Activated gamma-delta T cell treated with anti-CD3 and anti-CD28 coated beads, Interleukin-2, amount 50 U/mL, for 16 hours (primary cell): ENCODE measurements around the gene COASY.
A peak's percentile ranks its signal among the peaks of the same experiment; 100 is the strongest.
"Not testable (repeated sequence)": the region's sequence is repeated elsewhere in the genome, so short reads cannot be mapped to it uniquely, and the experiment has no call there.

Source experiments
- DNase-seq: peaks from one replicate; pipeline ENCODE4 v3.0.0-alpha.2; 2020; ENCODE audit warnings: low read depth

Gene COASY

DNA sequence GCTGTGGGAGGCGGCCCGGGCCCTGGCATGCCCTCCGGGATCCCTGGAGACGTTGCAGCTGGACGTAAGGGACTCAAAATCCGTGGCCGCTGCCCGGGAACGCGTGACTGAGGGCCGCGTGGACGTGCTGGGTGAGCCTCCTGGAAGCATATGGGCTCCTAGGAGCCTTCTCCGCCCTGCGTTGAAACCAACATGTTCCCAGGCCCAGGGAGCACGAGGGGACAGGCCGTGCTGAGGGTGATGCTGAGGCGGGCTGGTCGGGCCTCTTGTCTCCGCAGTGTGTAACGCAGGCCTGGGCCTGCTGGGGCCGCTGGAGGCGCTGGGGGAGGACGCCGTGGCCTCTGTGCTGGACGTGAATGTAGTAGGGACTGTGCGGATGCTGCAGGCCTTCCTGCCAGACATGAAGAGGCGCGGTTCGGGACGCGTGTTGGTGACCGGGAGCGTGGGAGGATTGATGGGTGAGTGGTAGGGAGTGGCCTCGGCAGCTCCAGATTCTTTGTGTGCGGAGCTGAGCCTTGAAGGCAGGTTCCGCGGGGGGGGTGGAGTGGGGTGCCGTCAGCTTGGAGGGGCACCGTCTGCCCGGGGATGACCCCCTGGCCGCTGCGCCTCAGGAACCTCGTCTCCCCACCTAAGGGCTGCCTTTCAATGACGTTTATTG, 8.7 kb upstream of the COASY start:
- DNase-seq, result no peak

DNA sequence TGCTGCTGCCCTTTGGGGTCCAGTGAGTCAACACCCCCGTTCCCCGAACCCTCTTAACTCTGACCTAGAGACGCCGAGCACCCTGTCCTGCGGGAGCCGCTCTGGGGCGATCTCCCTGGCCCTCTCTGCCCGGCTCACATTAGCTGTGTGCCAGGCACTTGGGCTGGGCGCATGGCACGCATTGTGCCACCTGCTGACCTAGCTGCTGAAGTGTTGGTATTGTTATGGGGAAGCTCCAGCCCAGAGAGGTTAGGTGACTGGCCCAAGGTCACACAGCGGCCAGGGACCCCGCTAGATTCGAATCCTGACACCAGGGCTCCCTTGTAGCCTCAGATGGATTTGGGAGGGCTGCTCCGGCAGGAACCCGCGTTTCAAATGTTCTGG, 8.1 kb upstream of the COASY start:
- DNase-seq, result no peak

GRCh38 chr17:42554250-42555121, 7.5 kb upstream of the COASY start:
- DNase-seq, result peak; percentile 66

GRCh38 chr17:42555122-42555622, 6.8 kb upstream of the COASY start:
- DNase-seq, result no peak

- DNase-seq, result not testable (repeated sequence)
These were observed 5.9 kb upstream of the COASY start for GRCh38 chr17:42555961-42556617.

DNA sequence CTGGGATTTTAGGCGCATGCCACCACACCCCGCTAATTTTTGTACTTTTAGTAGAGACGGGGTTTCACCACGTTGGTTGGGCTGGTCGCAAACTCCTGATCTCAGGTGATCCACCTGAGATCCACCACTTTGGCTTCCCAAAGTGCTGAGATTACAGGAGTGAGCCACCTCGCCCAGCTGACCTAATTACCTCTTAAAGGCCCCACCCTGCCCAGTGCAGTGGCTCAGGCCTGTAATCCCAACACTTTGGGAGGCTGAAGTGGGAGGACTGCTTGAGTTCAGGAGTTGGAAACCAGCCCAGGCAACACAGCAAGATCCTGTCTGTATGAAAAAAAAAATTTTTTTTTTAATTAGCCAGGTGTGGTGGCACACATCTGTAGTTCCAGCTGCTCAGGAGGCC, 2.9 kb upstream of the COASY start:
- no peak for DNase-seq

GRCh38 chr17:42560246-42560645, 1.7 kb upstream of the COASY start:
- DNase-seq, result no peak

GRCh38 chr17:42562388-42563142, 617 bp downstream of the COASY start:
- no peak for DNase-seq

GRCh38 chr17:42563143-42563509, 1.2 kb downstream of the COASY start:
- DNase-seq, result no peak

- no peak for DNase-seq
These were observed 1.6 kb downstream of the COASY start for GRCh38 chr17:42563543-42563942.

DNA sequence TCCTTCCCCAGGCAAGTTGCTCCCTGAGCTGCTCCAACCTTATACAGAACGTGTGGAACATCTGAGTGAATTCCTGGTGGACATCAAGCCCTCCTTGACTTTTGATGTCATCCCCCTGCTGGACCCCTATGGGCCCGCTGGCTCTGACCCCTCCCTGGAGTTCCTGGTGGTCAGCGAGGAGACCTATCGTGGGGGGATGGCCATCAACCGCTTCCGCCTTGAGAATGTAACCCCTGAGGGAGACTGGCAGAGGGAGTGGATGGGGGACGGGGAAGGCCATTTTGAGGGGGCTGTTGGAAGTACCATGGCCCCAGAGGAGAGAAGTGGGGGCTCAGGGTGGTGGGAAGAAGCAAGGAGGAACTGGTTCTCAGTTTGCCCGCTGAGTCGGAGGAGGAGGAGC, 2.0 kb downstream of the COASY start:
- DNase-seq, result no peak

- no peak for DNase-seq
These were observed 3.0 kb downstream of the COASY start for GRCh38 chr17:42564815-42565522.

- DNase-seq, result no peak
These were observed 3.7 kb downstream of the COASY start for GRCh38 chr17:42565523-42566214.

- no peak for DNase-seq
These were observed 4.4 kb downstream of the COASY start for GRCh38 chr17:42566215-42566882.

DNA sequence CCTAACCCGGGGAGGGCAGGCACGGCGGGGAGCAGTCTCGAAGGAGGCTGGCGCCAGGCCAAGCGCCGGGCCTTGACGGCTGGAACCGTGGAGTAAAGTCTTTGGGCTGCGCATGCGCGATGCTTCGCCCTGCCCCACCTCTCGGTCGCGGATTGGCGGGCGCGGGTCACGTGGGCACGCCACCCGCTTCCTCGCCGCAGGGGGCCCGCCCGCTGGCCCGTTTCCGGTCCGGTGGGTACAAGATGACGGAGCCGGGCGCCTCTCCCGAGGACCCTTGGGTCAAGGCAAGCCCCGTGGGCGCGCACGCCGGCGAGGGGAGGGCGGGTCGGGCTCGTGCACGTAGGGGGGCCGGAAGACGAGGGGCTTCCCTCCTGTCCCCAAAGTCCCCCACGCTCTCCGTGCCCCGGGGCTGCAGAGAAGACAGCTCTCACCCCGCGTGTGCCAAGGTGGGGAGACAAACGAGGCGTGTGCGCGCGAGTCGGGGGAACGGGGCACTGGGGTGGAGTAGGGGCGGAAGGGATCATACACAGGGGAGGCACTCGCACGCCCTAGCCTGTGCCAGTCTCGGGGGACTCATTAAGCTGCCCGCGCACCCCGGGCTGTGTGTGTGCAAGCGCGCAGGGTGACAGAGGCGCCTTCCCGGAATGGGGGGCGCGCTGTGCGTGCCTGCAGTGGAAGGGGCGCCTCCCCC, 5.1 kb downstream of the COASY start, which contains the start of gene MLX:
Gene MLX, plus strand, starts transcription at position 218 of the 691 bp plus-strand sequence. Its CDS starts 25 bp downstream, at position 243.
- DNase-seq, result peak; percentile 88

GRCh38 chr17:42568341-42569111, 6.6 kb downstream of the COASY start:
- no peak for DNase-seq

DNA sequence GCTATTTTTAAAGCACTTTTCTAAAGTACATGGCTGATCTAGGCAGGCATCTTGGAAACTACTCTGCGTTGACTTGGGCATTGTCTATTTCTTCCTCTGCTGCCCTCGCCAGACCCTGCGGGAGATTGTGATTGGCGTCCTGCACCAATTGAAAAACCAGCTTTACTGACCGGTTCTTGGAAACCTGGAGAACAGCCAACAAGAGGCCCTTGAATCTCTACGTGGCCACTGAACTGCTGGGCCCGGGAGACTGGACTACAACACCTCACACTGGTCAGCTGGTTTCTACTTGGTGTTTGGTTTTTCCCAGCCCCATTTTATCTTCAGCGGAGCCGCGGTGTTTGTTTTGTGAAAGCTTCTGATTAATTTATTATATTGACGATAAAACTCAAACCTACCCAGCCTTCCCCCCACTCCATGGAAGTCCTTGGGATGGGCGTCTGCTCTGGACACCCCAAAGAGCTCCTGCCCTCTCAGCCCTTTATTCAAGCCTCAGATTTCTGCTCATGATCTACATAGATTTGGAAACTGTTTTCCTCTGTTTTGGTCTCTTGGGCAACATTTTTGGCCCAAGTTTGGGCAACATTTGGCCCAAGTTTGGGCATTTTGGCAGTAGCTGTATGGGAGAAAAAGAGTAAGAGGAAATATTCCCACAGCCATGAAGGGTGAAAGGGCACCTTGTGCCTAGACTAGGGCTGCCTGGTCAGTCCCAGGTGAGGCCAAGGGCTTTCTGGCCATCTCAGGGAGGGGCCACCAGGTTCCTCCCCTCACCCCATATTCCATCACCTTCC, 9.7 kb downstream of the COASY start:
- no peak for DNase-seq

GRCh38 chr17:42573095-42573494, 11.1 kb downstream of the COASY start:
- DNase-seq, result no peak
